ENCODE results near the gene VSIR. TPM values are rescaled to one million over a fixed set of nuclear protein-coding genes. Genes with fewer than 3 reads are reported as not detected.

The VSIR gene
- total RNA-seq, 1 donor from 2014 or later: 104 TPM

DNA sequence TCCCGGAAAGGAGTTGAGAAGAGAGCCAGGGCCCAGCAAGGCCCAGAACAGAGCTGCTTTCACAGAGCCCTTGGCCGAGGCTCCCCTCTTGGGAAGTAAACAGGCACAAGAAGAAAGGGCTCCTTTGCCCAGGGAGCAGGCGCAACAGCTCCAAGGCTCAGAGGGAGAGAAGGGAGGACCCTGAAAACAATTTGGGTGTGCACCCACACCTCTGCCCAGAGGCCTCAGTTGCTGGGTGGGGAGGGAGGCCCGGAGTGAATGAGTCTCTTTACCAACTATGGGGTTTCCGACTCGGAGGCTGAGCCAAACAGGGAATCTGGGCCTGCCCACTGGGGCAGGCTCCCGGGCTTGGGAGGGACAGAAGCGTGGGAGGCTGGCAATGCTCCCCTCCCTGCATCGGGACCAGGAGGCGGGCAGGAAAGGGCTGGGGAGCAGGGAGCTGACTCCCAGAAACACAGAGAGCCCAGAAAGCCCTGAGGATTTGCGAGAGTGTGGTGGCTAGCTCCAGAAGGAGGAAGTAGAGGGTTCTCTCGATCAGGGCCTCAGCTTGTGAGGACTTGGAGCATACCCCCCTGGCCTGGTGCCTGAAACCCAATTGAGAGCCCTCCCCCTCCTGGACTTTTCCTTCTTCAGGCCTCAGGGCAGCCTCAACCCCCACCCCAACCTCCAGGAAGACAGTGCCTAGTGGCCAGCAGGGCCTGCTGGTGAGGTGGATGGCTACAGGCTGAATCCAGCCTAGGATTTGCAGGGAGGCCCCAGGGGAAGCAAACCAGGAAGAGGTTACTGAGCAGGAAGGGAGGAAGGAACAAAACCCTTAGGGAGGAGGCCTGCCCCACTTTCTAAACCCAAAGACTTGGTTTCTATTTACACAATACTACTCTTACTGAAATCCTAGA, 59.9 kb downstream of the VSIR start:
- H3K27me3 ChIP-seq (ENCODE audit: low read depth): no peaks in the 10 kb centered on the region
- H3K27ac ChIP-seq (replicated peaks): peak overlapping the region; percentile 93
- H3K4me3 ChIP-seq: peak overlapping the region; percentile 26
- H3K9me3 ChIP-seq (replicated peaks): no peaks in the 10 kb centered on the region
- TF ChIP-seq, protein P1, sequence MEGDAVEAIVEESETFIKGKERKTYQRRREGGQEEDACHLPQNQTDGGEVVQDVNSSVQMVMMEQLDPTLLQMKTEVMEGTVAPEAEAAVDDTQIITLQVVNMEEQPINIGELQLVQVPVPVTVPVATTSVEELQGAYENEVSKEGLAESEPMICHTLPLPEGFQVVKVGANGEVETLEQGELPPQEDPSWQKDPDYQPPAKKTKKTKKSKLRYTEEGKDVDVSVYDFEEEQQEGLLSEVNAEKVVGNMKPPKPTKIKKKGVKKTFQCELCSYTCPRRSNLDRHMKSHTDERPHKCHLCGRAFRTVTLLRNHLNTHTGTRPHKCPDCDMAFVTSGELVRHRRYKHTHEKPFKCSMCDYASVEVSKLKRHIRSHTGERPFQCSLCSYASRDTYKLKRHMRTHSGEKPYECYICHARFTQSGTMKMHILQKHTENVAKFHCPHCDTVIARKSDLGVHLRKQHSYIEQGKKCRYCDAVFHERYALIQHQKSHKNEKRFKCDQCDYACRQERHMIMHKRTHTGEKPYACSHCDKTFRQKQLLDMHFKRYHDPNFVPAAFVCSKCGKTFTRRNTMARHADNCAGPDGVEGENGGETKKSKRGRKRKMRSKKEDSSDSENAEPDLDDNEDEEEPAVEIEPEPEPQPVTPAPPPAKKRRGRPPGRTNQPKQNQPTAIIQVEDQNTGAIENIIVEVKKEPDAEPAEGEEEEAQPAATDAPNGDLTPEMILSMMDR (IDR thresholded peaks at IDR 0.05; ENCODE audit: borderline replicate concordance): no peak
- peak; percentile 87 for DNase-seq
- intact Hi-C loops (cut with micrococcal nuclease): no loop called here
- peaks cover 67% of the 10 kb centered on the region for H3K4me1 ChIP-seq
- no peaks in the 10 kb centered on the region for H3K36me3 ChIP-seq

DNA sequence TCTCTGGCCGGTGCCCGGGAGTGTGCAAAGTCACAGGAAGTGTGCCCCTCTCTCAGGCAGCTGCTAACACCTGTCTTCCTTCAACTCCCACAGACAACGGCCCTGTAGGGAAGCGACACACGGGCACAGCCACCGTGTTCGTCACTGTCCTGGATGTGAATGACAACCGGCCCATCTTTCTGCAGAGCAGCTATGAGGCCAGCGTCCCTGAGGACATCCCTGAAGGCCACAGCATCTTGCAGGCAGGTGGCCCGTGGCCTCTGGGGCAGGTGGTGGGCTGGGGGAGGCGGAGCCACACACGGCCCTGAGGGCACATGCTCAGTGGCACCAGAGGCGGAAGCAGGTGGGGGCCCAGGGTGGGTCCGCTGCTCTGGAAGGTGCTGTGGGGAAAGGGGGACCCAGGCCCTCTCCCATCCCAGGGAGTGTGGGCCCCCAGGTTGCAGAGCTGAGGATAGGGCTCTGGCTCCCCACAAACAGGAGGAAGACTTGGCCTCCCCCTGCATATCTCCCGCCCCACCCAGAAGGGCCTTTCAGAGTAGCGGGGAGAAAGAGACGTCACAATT, 60.7 kb downstream of the VSIR start:
- intact Hi-C loops (cut with micrococcal nuclease): no loop called here
- Histone ChIP-seq H3K27me3 (ENCODE audit: low read depth) (no peaks in the 10 kb centered on the region), H3K4me3 (no peak overlapping the region), H3K27ac (replicated peaks) (peak overlapping the region; percentile 93), H3K4me1 (peaks cover 67% of the 10 kb centered on the region), H3K36me3 (no peaks in the 10 kb centered on the region), H3K9me3 (replicated peaks) (no peaks in the 10 kb centered on the region)
- TF ChIP-seq, protein P1 (IDR thresholded peaks at IDR 0.05; ENCODE audit: borderline replicate concordance): no peak
- DNase-seq: no peak

DNA sequence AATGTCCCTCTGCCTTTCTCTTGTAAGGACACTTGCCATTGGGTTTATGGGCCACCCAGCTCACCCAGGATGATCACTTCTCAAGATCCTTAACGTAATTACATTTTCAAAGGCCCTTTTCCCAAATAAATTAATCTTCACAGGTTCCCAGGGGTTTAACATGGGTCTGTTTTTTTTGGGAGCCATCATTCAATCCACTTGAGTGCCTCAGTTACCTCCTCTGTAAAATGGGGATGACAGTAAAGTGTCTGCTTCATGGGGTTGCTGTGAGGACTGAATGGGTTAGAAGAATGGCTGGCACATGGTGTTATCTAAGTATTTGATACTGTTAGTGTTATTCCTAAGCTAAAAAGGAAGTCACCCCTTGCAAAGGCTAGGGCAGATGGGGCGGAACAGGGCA, 61.1 kb downstream of the VSIR start:
- Histone ChIP-seq H3K36me3 (no peaks in the 10 kb centered on the region), H3K9me3 (replicated peaks) (no peaks in the 10 kb centered on the region), H3K27me3 (ENCODE audit: low read depth) (no peaks in the 10 kb centered on the region), H3K4me3 (no peak overlapping the region), H3K27ac (replicated peaks) (peak overlapping the region; percentile 93), H3K4me1 (peaks cover 63% of the 10 kb centered on the region)
- TF ChIP-seq, protein P1 (IDR thresholded peaks at IDR 0.05; ENCODE audit: borderline replicate concordance): no peak
- intact Hi-C loops (cut with micrococcal nuclease): no loop called here
- DNase-seq: no peak

DNA sequence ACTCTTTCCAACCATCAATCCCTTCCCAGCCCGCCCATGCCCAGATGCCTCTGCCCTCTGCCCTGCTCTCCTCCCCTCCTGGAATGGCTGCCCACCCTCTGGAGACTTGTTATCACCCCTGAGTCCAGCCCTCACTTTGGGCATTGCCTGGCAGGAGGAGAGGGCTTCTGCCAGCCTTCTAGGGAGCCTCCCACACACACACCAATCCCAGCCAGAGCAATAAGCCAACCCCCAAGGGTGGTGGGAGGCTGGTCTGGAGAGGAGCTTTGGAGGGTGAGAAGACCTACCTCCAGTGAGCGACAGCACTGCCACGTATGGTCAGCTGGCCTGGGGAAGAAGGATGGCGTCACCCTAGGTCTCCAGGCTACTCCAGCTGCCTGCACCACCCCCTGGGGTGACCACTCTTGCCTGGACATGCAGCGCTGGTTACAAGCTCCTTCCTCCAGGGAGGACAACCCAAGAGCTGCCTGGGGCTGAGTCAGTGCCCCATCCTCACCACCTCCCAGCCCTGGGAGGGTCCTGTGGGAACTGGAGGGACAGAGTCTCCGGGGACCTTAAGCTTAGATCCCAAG, 62.2 kb downstream of the VSIR start:
- Histone ChIP-seq H3K9me3 (replicated peaks) (no peaks in the 10 kb centered on the region), H3K36me3 (no peaks in the 10 kb centered on the region), H3K4me3 (no peak overlapping the region), H3K27me3 (ENCODE audit: low read depth) (no peaks in the 10 kb centered on the region), H3K27ac (replicated peaks) (peak overlapping the region; percentile 93), H3K4me1 (peaks cover 54% of the 10 kb centered on the region)
- no peak for DNase-seq
- TF ChIP-seq, protein P1 (IDR thresholded peaks at IDR 0.05; ENCODE audit: borderline replicate concordance): no peak
- intact Hi-C loops (cut with micrococcal nuclease): no loop called here

DNA sequence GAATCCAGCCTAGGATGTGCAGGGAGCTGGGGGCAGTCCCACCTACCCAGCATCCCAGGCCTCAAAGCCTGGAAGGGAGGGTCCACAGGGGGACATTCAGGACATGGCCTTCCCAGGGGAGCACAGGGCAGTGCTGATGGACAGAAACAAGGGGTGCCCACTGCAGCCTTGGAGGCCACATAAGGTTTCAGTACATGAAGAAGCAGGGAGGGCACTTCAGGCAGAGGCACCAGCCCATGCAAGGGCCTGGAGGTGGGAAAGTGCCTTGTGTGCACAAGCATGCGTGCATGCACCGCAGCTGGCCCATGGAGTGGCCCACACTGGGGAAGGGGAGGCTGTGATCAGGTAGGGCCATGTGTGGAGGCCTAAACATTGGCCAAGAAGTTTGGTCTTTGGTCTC, 62.8 kb downstream of the VSIR start:
- DNase-seq: no peak
- Histone ChIP-seq H3K27ac (replicated peaks) (no peak overlapping the region), H3K36me3 (no peaks in the 10 kb centered on the region), H3K9me3 (replicated peaks) (no peaks in the 10 kb centered on the region), H3K4me1 (peaks cover 53% of the 10 kb centered on the region), H3K4me3 (no peak overlapping the region), H3K27me3 (ENCODE audit: low read depth) (no peaks in the 10 kb centered on the region)
- TF ChIP-seq, protein P1 (IDR thresholded peaks at IDR 0.05; ENCODE audit: borderline replicate concordance): no peak
- intact Hi-C loops (cut with micrococcal nuclease): no loop called here
